Kasumi-1 (cell line): ENCODE data around the gene ANKRD39.

Source experiments
- DNase-seq, 2 experiments: peaks; one replicate each; lab custom pipeline; 2025; lab: John Stamatoyannopoulos, UW

Gene ANKRD39

DNA sequence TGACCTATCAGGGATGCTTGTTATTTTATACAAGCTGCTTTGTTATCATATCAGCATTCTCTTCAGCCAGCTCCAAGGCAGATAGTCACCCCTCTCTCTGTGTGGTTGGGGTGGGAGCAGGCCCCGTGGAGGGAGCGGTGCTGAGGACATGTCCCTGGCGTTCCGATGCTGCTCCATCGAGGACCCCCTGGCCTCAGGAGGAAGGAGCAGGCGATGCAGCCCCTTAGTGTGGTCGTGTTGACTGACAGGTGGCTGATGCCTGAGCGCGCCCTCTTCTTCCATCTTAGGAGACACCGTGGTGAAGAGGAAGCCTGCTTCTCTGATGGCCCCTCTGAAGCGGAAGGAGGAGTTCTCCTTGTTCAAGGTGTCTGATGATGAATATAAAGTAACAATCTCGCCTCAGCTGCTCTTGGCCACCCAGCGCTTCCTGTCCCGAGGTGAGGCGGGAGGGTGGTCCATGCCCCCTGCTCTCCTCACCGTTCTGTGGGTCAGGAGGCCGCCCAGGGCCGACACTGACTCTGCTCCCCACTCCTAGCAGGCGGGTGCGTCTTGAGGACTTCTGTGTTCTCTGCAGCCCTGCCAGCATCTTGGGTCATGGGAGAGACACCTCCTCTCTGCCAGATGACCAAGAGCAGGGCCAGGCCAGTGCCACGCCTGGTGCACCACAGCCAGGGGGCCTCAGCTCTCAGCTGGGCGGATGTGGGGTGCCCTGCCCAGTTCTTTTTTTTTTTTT lies 31.1 kb downstream of the ANKRD39 start:
- DNase-seq, result no peak

DNA sequence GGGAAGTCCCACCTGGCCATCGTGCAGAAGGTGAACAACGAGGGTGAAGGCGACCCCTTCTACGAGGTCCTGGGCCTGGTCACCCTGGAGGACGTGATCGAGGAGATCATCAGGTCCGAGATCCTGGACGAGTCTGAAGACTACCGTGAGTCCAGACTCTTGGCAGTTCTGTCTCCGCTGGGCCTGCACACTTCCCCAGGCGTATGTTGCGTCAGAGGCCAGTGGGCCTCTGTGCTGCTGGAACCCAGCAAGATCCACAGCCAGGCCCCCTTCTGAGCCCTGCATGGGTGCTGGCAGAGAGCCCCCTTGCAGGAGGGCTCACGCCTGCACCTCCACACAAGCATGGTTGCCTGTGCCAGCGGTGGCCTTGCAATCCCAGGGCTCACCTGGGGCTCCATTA lies 32.8 kb downstream of the ANKRD39 start:
- DNase-seq, result no peak

DNA sequence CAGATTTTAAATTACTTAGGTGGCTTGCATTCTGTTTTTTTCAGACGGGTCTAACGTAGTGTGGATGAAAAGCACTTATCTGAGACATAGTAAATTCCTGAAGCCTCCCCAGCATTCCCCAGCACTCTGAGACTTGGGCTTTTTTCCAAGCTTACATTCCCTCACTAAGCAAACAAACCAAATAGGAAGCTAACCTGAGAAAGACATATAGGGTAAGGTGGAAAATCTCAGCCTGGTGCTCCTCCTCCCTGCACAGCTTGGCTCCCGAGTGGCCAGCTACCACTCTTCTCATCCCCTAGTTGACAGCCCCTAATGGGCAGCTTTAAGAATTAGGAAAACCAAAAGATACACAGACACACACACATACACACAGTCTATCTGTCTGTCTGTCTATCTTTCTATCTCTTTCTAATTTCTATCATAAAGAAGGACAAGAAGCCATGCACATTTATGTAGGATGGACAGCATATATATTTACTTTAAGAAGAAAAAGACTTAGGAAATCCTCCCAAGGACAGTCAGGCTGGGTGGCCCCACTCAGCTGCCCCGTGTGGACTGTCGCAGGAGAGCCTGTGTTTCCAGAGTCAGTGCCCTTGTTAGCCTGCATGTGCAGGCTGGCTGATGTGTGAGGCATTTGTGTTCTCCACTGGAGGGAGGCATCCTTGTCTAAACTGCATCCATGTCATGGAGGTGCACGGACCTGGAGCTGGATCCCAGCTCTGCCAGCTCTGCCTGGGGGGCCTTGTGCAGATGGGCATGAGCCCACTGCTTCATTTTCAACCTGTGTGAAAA lies 33.5 kb downstream of the ANKRD39 start:
- no peak for DNase-seq

DNA sequence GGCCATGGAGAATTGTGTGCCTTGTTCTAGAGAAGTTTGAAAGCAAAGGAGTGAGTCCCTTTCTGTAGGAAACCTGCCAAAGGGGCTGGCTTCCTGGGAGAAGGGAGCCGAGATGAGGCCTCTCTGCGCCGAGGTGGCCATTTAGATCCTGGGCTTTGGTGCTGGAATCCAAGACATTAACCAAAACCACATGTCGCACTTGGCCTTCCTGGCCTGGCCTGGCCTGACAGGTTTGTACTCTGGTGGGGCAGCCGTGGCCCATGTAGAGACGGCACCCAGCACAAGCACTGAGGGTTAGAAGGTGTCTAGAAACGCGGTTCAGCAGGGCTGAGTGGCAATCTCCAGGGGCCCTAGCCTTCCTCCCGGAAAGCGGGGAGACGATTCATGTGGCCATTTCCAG lies 34.6 kb downstream of the ANKRD39 start:
- DNase-seq, result no peak

DNA sequence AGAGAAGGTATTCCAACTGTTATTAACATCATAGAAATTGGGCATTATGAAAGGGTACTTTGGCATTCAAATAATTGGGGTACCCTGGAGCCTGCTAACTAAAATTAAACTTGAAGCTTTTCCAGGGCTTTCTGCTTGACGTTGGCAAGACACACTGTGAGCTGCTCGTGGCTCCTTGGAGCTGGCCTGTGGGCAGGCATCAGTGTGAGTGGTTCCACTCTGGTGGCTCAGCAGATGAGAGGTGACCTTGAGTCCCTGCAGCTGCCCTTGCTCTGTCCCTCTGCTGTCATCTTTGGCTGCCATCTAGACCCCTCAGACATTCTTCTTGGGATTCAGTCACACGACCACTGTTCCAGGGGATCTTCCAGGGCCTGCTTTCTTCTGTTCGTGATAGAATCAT lies 35.0 kb downstream of the ANKRD39 start:
- no peak for DNase-seq

DNA sequence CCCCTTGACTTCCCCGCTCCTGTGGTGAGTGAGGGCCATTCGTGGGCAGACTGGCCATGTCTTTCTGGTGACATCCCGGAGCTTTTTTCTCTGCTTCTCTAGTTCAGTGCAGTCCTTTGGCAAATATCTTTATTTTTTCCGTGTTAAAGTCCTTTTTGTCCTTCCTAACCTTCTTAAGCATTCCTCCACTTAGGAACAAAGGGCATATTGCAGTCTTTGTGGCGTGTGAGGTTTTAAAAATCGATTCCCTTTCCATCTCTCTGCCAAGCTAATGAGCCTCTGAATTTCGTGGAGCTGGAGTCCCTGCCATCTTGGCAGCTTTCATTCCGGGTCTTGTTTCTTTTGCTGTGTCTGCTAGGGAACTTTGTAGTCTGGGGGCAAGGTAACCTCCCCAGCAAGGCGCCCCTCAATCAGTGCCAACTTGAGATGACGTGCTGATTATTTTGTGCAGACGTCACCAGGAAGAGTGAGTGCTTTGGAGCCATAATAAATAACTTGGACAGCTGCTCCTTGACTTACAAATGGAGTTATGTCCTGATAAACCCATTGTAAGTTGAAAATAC lies 36.6 kb downstream of the ANKRD39 start:
- DNase-seq, result no peak

DNA sequence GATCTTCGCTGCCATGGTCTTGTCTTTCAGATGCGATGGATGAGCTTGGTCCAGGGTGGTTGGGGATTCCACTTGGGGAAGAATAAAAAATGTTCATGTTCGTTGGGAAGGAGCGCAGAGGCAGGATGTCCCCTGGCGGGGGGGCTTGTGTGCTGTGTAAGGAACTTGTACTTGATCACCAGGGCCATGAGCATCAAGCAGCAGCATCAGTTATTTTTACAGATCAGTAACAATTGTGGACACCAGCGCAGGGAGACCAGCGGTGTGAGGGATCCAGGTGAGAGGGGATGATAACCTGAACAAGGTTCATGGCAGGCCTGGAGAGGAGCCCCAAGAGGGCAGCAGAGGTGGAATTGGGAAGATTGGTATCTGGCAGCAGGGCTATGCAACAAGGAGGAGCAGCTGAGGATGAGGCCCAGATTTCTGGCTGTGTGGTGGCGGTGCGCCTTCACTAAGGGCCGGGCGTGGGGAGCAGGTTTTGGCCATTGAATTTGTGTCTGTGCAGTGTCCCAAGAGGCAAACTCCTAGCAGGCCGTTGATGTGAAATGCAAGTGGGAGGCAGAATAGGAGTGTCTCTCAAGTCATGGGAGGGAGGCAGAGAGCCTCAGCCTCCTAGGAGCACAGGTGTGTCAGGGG lies 37.8 kb downstream of the ANKRD39 start:
- DNase-seq, result no peak

DNA sequence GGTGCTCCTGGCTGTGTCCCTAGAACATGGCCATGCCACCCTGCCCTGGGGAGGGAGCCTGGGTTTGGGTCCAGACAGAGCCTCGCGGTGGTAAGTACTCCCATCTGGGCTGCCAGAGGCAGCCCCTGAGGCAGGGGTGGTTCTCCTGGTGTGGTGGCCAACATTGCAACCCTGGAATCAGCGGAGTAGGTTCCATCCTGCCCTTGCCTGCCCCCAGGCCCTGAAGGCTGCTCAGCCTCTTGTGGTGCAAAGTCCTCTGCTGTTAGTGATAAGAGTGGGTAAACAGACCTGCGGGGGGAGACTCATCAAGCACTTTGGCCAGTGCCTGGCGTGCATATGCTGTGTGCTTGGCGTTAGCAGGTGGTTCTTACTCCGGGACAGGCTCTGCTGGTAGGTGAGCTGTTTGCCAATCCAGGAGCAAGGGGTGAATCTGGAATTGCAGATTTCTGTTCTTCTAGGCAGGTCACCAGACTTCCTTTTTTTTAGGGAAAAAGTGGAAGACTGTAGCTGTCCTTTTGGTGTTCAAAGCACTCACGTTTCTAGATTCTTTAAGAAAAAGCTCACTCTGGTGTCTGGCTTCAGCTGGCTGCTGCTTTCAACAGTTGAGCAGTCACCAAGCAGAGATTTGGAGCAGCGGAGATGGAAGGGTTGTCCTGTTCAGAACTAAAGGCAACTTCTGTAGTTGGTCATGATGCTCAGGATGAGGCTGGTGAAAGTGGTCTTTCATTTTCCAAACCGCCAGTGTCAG lies 38.5 kb downstream of the ANKRD39 start:
- no peak for DNase-seq

DNA sequence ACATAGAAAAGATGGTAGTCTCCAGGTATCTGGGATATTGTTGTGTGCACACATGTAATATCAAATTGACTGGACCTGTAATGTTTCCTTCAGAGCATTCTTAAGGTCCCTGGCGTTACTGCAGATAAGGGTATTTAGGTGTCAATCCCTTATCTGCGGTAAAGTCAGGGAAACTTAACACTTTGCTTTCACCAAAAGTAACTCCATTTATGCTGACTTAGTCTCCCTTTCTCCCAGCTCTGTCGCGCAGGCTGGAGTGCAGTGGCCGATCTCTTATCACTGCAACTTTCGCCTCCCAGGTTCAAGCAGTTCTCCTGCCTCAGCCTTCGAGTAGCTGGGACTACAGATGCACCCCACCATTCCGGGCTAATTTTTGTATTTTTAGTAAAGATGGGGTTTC lies 39.9 kb downstream of the ANKRD39 start:
- DNase-seq, result no peak

DNA sequence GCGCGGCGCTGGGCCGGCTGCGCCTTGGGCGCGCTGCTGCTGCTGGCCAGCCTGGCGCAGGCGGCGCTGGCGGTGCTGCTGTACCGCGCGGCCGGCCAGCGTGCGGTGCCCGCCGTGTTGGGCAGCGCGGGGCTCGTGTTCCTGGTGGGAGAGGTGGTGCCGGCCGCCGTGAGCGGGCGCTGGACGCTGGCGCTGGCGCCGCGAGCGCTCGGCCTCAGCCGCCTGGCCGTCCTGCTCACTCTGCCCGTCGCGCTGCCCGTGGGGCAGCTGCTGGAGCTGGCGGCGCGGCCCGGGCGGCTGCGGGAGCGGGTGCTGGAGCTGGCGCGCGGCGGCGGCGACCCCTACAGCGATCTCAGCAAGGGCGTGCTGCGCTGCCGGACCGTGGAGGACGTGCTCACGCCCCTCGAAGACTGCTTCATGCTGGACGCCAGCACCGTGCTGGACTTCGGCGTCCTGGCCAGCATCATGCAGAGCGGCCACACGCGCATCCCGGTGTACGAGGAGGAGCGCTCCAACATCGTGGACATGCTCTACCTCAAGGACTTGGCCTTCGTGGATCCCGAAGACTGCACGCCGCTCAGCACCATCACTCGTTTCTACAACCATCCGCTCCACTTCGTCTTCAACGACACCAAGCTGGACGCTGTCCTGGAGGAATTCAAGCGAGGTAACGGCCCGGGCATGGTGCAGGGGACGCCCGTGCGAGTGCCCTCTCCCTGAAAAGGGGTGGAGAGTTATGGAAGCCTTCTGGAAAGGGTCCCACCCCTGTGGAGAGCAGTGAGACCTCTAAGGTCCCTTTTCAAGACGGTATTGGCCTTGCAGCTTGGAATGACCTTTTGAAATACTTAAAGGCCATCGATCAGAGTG lies 40.7 kb downstream of the ANKRD39 start:
- DNase-seq, result peak; percentile 5 to 8

DNA sequence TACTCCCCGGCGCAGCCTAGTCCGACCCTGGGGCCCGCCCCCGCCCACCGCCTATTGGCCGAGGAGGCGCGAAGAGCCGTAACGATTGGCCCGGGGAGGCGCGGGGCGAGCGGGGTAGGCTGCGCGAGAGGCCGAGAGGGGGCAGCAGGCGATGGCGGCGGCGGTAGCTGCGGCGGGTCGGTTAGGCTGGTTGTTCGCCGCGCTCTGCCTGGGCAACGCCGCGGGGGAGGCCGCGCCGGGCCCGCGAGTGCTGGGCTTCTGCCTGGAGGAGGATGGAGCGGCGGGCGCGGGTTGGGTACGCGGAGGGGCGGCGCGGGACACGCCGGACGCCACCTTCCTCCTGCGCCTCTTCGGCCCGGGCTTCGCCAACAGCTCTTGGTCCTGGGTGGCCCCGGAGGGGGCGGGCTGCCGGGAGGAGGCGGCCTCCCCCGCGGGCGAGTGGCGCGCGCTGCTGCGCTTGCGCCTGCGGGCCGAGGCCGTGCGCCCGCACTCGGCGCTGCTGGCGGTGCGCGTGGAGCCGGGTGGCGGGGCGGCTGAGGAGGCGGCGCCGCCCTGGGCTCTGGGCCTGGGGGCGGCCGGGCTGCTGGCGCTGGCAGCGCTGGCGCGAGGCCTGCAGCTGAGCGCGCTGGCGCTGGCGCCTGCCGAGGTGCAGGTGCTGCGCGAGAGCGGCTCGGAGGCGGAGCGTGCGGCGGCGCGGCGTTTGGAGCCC lies 41.5 kb downstream of the ANKRD39 start, which contains the start of gene CNNM3:
TSS of gene CNNM3 (plus strand) at position 142 of the 709 bp plus-strand sequence. CDS start at position 152, 10 bp downstream.
- peak; percentile 87 to 91 for DNase-seq

DNA sequence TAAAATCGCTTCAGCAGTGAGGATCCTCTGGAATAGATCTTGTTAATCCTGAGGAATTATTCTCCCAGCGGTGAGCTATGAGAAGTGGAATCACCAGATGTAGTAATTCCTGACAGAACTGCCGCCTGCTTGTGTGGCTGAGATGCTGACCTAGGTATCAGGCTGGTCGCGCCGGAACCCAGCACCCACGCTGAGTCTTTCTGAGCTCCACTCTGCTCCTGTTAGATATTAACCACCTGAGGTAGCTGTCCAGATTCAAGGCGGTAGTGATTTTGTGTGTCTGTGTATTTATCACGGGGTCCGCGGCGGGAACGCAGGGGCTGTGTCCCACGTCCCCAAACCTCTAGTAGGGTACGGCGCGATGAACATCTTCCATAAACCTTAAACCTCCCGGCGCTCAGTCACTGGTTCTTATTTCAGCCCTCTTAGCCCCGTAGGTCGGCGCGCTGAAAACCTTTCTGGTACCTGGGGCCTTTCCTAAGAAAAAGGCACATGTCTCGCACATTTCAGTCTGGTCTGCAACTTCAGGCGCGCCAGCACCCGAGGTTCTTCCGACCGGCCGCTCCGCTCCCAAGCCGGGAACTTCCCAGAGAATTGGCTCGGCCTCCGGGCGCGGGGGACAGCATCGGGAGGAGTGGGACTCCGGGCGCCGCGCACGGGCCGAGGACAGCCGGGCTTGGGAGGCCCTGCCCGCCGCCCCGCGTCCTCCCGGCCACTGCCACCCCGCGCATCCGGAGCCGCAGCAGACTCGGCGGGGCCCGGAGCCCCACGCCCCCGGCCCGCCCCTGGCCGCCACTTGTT lies 42.3 kb downstream of the ANKRD39 start:
- peak; percentile 36 to 61 for DNase-seq

DNA sequence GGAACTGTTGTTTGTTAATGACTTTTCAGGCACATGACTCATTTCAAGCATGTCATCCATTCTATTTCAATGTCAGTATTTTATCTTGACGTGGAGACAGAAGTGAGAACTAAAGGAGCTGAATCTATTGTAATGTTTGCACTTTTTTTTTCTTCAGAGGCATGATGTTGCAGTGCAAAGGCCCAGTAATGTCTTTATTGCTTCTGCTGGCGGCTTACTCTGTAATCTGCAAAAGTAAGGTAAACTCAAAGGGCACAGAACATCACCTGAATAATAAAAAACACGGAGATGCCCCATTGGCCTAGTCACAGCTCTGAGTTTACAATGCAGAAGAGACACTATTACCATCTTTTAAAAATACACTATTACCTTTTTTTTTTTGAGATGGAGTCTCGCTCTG lies 44.2 kb downstream of the ANKRD39 start:
- DNase-seq, result no peak

DNA sequence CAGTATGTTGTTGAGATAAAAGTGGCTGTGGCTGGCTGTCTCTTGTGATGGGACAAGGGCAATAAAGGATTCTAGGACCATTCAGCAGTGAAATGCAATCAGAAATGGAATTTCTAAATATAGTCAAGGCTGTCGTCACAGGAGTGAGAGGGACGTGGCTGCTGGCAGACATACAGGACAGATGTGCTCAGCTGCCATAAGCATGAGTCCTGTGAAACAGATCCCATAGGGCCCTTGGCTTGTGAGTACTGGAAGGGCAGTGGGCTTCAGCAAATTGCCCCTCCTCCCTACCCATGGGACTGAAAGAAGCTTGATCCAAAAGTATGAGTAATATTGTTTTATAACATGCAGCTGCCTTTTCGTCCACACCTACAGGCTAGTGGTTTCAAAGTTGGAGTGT lies 45.9 kb downstream of the ANKRD39 start:
- DNase-seq, result no peak

DNA sequence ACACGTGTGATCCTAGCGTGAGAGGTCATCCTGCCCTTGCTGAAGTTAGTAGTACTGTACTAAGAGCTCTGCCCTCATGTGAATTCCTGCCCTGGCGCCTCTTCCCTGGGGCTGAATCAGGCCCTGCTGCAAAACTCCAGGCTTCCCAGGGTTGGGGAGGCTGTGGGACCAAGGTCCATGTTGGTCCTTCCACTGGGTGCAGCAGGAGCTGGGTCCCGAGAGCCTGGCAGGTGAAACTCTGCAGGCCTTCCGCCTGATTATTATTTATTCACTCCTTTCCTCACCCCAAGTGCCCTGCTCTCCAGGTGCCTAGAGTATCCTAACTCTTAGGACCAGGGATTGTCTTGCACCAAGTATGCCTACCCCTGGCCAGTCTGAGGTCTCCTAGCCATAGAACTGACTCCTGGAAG lies 47.0 kb downstream of the ANKRD39 start:
- no peak for DNase-seq

DNA sequence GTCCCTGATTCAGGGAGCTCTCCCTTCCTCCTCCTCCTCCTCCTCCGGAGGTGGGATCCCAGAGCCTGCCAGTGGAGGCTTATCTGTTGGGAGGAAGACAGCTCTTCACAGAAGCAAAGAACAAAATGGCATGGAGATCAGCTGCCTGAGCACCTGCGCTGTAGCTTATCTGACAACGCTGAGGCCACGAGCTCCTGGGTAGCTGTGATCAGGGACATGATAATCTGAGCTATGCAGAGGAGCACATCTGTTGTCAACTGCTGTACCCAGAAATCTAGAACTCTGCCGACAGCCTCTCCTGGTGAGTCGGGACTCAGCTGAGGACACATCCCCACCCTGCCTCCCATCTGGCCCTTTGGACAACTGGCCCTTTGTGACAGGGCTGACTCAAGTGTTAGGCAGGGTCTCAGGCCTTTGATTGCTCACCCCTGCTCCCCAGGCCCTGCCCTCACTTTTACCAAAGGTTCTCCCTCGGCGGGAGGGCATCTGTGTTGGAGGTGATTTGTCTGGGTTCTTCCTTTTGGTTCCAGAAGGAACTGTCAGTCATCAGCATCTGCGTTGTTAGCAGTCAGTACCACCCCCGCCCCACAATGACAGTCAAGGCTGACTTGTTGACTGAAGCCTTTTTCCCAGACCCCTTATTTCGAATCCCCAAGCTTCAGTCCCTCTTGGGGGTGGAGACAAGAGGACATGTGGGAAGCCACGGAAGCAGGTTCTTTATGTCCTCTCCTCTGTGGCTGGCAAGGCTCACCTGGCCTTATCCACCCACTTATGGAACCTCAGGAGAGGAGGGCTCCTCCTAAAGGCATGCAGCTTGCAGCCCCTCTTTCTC lies 47.6 kb downstream of the ANKRD39 start:
- no peak for DNase-seq

DNA sequence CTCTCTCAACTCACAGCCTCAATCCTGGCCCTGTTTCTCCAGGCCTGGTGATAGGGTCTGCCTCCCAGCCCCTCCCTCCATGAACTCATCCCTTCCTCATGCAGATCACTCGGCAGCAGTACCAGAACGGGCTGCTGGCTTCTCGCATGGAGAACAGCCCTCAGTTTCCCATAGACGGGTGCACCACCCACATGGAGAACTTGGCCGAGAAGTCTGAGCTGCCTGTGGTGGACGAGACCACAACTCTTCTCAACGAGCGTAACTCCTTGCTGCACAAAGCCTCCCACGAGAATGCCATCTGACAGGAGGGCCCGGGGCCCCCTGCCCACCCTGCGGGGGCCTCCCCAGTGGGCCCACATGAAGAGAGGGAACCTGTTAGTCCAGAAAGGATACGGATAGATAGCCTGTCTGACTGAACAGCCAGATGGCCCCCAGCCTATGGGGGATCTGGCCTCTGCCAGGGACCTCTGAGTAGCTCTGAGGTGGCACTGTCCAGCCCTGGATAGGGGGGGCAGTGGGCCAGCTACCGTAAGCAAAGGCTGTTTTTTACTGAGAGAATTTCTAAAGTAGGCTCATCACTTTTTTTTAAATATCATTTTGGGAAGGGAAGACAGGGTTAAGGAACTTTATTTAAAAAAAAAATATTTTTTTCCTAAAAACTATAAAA lies 48.5 kb downstream of the ANKRD39 start:
- no peak for DNase-seq
